Activated T-cell treated with anti-CD3 and anti-CD28 coated beads, Interleukin-2, amount 50 U/mL, for 4 hours (primary cell): ENCODE measurements around the gene PLA2G6. TPM values are rescaled to one million over a fixed set of nuclear protein-coding genes. Genes with fewer than 3 reads are reported as not detected.

Experiments
- ATAC-seq, 2 donors: fragments of 200-7000 bp; cut with Tn5 transposase; one replicate each; pipeline ENCODE4 v1.10.0; 2021
- DNase-seq: peaks from one replicate; pipeline ENCODE4 v3.0.0-alpha.2; 2020
- H3K27me3 Mint-ChIP-seq: one replicate; pipeline ENCODE4 v1.8.0; 2021; ENCODE audit warnings: low read depth, mixed read lengths
- H3K36me3 Mint-ChIP-seq: one replicate; pipeline ENCODE4 v1.8.0; 2022; ENCODE audit warnings: mixed read lengths; ENCODE audit not compliant: insufficient read depth
- H3K4me1 Mint-ChIP-seq: one replicate; pipeline ENCODE4 v1.8.0; 2021; ENCODE audit warnings: low read depth, mixed read lengths
- H3K4me3 Mint-ChIP-seq: one replicate; pipeline ENCODE4 v1.8.0; 2021; ENCODE audit warnings: mild to moderate bottlenecking, moderate library complexity, mixed read lengths
- H3K9me3 Mint-ChIP-seq: one replicate; pipeline ENCODE4 v1.8.0; 2021; ENCODE audit warnings: mixed read lengths
- total RNA-seq, 3 donors: library from RNA; stranded (reverse); gene quantifications; one replicate each; pipeline ENCODE4 v1.2.1, GENCODE V29; 2021

Gene PLA2G6
- total RNA-seq, 3 donors from 2014 or later, result 18.1 to 29.8 (median 22.0) TPM

DNA sequence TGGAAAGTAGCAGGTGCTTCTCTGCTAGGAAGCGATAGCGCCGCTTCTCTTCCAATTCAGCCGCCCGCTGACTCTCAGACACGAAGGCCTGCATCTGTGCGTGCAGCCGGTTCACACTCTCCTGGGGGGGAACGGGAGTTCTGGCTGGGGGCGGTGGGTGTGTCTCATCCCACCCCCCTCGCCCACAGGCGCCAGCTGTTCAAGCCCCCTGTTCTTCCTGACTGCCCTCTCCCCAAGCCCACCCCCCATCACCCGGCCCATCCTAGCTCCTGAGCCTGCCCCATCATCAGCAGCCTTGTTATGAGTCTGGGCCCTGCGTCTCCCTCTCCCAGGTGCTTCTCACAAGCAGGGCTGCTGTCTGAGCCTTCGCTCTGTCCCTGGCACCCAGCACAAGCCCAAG is 84.6 kb downstream of the PLA2G6 start:
- DNase-seq (no peak), ATAC-seq (no peak)
- Mint-ChIP-seq H3K4me3 (no peak overlapping the region), H3K27me3 (no peaks in the 10 kb centered on the region), H3K4me1 (no peaks in the 10 kb centered on the region), H3K9me3 (no peaks in the 10 kb centered on the region), H3K36me3 (peaks cover 18% of the 10 kb centered on the region)

GRCh38 chr22:38089474-38089851 is 92.2 kb downstream of the PLA2G6 start:
- Mint-ChIP-seq H3K9me3 (no peaks in the 10 kb centered on the region), H3K36me3 (peaks cover 13% of the 10 kb centered on the region), H3K27me3 (peaks cover 18% of the 10 kb centered on the region), H3K4me1 (no peaks in the 10 kb centered on the region), H3K4me3 (no peak overlapping the region)
- ATAC-seq (no peak), DNase-seq (no peak)

DNA sequence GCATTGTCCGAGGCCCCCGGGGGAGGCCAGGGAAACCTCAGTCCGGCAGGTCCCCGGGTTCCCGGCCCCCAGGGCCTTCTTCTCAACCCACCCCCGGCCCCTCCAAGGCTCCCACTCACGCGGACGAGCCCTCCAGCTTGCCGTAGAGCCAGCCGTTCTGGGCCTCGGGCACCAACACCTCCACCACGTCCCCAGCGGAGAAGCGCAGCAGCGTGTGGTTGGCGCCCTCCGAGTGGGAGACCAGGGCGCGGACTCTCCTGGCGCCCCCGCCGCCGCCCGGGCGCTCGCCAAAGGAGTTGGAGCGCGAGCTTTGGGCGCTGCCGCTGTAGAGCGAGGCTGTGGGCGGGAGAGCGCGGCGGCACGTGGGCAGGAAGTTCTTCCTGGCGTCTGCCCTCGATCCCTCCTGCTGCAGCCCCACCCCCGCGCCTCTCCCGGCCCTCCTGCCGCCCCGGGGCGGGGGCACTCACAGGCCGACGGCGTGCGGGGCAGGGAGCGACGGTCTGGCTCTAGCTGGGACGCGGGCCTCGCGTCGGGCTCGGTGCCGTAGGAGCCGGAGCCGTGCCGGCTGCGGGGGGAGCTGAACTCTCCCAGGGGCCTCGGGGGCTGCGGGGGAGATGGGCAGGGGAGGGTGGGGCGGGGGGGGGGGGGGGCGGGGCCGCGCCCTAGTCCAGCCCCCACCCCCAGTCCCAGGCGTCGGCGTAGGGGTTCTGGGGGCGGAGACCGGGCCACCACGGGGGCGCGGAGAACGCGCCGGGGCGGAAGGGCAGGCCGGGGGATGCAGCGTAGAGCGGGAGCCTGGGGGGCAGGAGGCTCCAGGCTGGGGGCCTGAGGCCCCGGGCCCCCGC is 92.8 kb downstream of the PLA2G6 start:
- Mint-ChIP-seq H3K4me3 (no peak overlapping the region), H3K9me3 (no peaks in the 10 kb centered on the region)

DNA sequence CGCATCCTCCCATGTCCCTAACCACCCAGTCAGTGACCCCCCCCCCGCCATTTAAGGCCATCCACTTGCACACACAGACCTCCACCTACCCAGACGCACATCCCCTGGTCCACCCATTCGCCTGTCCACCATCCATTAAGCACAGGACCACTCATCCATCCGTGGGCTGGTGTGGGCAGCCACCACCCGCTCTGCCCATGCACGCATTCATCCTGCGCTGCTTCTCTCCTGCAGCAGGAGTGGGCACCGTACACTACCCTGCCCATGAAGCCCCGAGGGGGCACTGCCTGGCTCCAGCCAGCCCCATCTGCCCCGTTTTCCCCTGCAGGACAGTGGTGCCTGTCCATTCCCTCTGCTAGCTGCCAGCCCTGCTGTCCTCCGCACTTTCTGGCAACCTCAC is 93.8 kb downstream of the PLA2G6 start:
- no peaks in the 10 kb centered on the region for H3K4me1 Mint-ChIP-seq
- peaks cover 6% of the 10 kb centered on the region for H3K36me3 Mint-ChIP-seq
- peaks cover 25% of the 10 kb centered on the region for H3K27me3 Mint-ChIP-seq
- DNase-seq, result no peak
- no peak for ATAC-seq
- no peak overlapping the region for H3K4me3 Mint-ChIP-seq
- H3K9me3 Mint-ChIP-seq, result no peaks in the 10 kb centered on the region

More for the DNA sequence above, 92.8 kb downstream of the PLA2G6 start:
- ATAC-seq (no peak), DNase-seq (no peak)
- Mint-ChIP-seq H3K27me3 (peaks cover 18% of the 10 kb centered on the region), H3K4me1 (no peaks in the 10 kb centered on the region), H3K36me3 (peaks cover 11% of the 10 kb centered on the region)

DNA sequence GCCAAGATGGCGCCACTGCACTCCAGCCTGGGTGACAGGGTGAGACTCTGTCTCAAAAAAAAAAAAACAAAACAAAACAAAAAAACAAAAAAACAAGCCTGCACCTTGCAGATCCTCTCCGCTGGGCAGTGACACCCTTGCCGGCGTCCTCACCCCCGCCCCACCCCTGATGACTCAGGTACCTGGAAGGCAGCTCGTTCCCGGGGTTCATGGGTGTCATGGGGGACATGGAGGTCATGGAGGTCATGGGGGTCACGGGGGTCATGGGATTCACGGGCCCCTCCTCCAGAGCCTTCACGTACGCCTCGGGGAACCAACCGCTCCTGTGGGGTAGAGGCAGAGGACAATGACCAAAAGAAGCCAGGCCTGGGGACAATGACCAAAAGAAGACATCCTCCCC is 94.7 kb downstream of the PLA2G6 start:
- Mint-ChIP-seq H3K9me3 (no peaks in the 10 kb centered on the region), H3K4me1 (no peaks in the 10 kb centered on the region), H3K4me3 (no peak overlapping the region), H3K27me3 (peaks cover 26% of the 10 kb centered on the region), H3K36me3 (peaks cover 4% of the 10 kb centered on the region)
- ATAC-seq (no peak), DNase-seq (no peak)

- Mint-ChIP-seq H3K36me3 (peaks cover 2% of the 10 kb centered on the region), H3K4me3 (no peak overlapping the region), H3K9me3 (no peaks in the 10 kb centered on the region), H3K27me3 (peaks cover 30% of the 10 kb centered on the region), H3K4me1 (no peaks in the 10 kb centered on the region)
- DNase-seq, result no peak
- no peak for ATAC-seq
These were observed 95.4 kb downstream of the PLA2G6 start for GRCh38 chr22:38086001-38086845.

- ATAC-seq, result no peak
- Mint-ChIP-seq H3K4me3 (no peak overlapping the region), H3K9me3 (no peaks in the 10 kb centered on the region), H3K27me3 (peaks cover 29% of the 10 kb centered on the region), H3K36me3 (peaks cover 2% of the 10 kb centered on the region), H3K4me1 (no peaks in the 10 kb centered on the region)
- DNase-seq, result no peak
These were observed 96.1 kb downstream of the PLA2G6 start for GRCh38 chr22:38085501-38085900.

- ATAC-seq (no peak), DNase-seq (no peak)
- Mint-ChIP-seq H3K4me1 (no peaks in the 10 kb centered on the region), H3K36me3 (peaks cover 2% of the 10 kb centered on the region), H3K9me3 (no peaks in the 10 kb centered on the region), H3K27me3 (peaks cover 28% of the 10 kb centered on the region), H3K4me3 (no peak overlapping the region)
These were observed 96.6 kb downstream of the PLA2G6 start for GRCh38 chr22:38085056-38085455.

GRCh38 chr22:38083931-38084631 is 97.5 kb downstream of the PLA2G6 start, which contains the start of gene SLC16A8:
SLC16A8 (minus strand) TSS chr22:38084184; CDS start chr22:38082873, 1,311 bp downstream.
- Mint-ChIP-seq H3K36me3 (peaks cover 2% of the 10 kb centered on the region), H3K4me1 (no peaks in the 10 kb centered on the region), H3K9me3 (no peaks in the 10 kb centered on the region), H3K27me3 (peaks cover 32% of the 10 kb centered on the region), H3K4me3 (no peak within 1 kb of the TSS)
- DNase-seq (no peak), ATAC-seq (no peak)

GRCh38 chr22:38082986-38083710 is 98.5 kb downstream of the PLA2G6 start:
- no peaks in the 10 kb centered on the region for H3K9me3 Mint-ChIP-seq
- H3K4me1 Mint-ChIP-seq, result no peaks in the 10 kb centered on the region
- no peak overlapping the region for H3K4me3 Mint-ChIP-seq
- peaks cover 29% of the 10 kb centered on the region for H3K27me3 Mint-ChIP-seq
- peaks cover 2% of the 10 kb centered on the region for H3K36me3 Mint-ChIP-seq
- ATAC-seq (no peak), DNase-seq (no peak)

DNA sequence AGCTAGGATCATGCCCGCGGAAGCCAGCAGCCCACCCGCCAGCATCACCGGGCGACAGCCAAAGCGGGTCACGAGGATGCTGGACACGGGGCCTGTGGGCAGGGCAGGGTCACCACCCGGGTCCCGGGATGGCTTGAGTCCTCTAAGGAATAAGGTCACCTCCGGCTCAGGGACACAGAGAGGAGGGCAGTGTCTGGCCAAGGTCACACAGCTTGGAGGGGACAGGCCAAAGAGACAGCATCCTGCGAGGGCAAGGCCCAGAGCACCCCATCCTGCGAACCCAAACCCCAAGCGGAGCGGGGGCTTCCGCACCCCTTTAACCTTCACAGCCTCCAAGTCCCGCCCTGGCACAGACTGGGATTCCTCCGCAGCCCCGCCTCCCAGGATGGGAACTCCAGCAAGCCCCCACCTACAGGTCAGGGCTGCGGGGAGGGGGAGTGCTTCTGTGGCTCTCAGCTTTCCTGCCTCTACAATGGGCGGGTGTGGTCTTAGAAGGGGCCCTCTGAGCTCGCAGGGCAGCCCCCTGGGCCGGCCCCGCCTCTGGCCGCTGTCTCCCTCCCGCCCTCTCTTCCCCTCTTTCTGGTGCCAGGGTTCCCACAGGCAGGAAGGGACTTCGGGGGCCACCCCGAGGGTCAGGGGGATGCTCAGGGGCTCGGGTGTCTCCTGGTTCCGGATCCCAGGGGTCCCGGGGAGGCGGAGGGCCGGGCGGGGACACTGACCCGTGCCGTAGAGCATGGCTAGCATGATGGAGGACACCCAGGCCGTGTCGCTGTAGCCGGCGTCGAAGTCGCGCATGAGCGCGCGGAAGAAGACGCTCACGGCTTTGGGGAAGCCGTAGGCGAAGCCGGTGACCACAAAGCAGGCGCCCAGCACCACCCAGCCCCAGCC is 99.4 kb downstream of the PLA2G6 start:
- Mint-ChIP-seq H3K36me3 (no peaks in the 10 kb centered on the region), H3K9me3 (no peaks in the 10 kb centered on the region), H3K4me1 (no peaks in the 10 kb centered on the region), H3K4me3 (no peak overlapping the region), H3K27me3 (peaks cover 22% of the 10 kb centered on the region)
- DNase-seq (no peak), ATAC-seq (peak in 1 of 2 donors; percentile 51)

- no peaks in the 10 kb centered on the region for H3K9me3 Mint-ChIP-seq
- DNase-seq, result no peak
- H3K36me3 Mint-ChIP-seq, result no peaks in the 10 kb centered on the region
- peaks cover 22% of the 10 kb centered on the region for H3K27me3 Mint-ChIP-seq
- no peaks in the 10 kb centered on the region for H3K4me1 Mint-ChIP-seq
- H3K4me3 Mint-ChIP-seq, result no peak overlapping the region
- no peak for ATAC-seq
These were observed 100.0 kb downstream of the PLA2G6 start for GRCh38 chr22:38081636-38081940.
